NOMO-1 treated with DMSO at 0.1 percent for 48 hours (cell line): ENCODE results near the gene CCDC194.

ENCODE experiments used
- DNase-seq: peaks from one replicate; lab custom pipeline; 2025; ENCODE audit not compliant: unreplicated experiment; lab: John Stamatoyannopoulos, UW

The CCDC194 gene

GRCh38 chr19:17393914-17394313 is at the start of gene CCDC194:
CCDC194 (minus strand) TSS chr19:17394196; CDS start chr19:17394158, 38 bp downstream.
- no peak for DNase-seq

DNA sequence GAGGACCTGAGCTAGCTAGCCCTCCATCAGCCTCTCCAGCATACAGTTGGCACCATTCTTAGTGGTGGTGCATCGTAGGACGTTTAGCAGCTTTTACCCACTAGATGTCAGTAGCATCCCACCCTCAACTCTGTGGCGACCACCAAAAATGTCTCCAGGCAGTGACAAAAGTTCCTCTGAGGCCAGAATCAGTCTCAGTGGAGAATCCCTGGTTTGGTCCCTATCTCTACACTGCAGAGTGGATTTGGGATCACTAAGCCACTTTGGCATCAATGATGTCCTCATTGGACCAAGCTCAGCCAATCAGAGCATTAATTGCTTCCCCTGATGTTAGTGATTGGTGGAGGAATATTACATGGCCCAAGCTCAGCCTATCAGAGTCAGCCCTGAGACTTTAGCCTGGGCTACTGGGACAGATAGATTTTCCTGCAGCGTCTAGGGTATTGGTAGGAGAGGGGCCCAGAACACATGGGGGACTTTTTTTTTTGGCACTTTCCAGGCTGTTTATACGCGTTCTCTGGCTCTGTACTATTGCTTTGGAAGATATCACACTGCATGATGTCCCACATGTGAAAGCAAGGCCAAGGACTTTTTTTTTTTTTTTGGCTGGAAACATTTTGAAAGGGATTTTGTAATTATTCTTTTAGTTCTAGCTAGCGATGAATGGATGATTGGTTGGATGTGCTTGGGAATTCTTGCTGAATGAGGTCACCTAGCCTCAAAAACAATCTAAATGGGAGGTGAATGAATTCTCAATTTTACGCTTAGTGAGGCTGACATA is 47.4 kb upstream of the CCDC194 start:
- peak; percentile 14 for DNase-seq

GRCh38 chr19:17436874-17437267 is 42.9 kb upstream of the CCDC194 start:
- DNase-seq = no peak

GRCh38 chr19:17436094-17436873 is 42.3 kb upstream of the CCDC194 start:
- DNase-seq = no peak

DNA sequence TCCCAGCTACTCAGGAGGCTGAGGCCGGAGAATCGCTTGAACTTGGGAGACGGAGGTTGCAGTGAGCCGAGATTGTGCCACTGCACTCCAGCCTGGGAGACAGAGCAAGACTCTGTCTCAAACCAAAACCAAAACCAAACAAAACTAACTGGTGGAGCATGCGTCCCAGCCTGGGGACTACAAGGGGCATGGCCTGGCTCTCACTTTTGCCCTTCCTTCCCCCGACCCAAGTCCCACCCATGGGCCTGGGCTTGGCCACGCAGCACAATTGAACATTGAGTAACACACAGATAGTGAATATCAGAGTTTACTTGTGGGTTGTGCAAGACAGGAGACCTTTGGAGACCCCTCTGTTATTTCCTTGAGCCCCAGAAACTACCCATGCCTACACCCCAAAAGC is 41.2 kb upstream of the CCDC194 start:
- DNase-seq = no peak

DNA sequence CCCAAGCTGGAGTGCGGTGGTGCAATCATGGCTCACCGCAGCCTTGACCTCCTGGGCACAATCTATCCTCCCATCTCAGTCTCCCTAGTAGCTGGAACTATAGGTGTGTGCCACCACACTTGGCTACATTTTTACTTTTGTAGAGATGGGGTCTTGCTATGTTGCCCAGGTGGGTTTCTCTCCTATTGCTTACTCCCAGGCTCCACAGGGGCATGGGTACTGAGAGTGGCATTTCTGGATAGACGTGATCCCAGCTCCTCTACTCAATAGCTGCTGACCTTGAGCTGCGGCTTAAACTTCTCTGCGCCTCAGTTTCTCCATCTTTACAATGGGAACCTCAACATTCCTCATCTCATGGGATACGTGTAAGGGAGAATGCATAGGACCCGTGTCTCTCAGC is 37.4 kb upstream of the CCDC194 start:
- no peak for DNase-seq

DNA sequence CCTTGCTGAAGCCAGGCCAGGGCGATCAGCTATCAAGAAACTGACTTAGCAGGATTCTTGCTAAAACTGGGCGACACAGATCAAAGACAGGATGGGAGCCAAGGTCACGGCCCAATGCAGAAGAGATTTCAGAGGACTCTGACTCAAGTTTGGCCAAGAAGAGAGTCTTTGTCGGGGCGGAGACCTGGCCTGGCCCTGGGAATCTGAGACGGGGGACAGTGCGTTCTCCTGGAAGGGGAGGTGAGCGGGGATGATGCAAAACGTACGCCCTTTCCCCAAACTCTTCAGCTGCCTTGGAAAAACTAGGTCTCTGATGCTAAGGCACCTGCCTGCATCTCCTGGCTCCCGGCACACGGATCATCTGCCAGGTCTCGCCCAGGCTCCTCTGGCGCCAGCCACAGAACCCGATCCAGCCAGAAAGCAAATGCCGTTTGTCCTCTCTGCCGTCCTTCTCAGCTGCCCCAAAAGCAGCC is 35.7 kb upstream of the CCDC194 start:
- DNase-seq = no peak

- no peak for DNase-seq
These were observed 30.9 kb upstream of the CCDC194 start for GRCh38 chr19:17424743-17425365.

- DNase-seq = no peak
These were observed 29.6 kb upstream of the CCDC194 start for GRCh38 chr19:17423429-17424208.

DNA sequence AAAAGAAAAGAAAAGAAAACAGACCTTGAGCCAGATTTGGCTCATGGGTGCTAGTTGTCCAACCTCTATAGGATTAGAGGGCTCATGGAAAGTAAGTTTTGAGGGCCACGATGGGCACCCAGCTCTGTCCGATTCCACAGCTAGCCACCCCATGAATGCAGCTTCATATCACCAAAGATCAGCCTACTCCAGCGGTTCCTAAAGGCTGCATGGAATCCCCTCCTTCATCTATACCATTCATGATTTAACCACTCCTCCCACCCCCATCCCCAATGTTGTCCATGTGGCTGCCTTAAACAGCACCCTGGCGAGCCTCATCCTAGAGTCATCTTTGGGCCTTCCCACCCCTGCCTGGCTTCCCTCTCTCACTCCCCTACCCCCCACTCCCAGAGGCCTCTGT is 27.9 kb upstream of the CCDC194 start:
- no peak for DNase-seq

- peak; percentile 10 for DNase-seq
These were observed 26.5 kb upstream of the CCDC194 start for GRCh38 chr19:17420475-17420924.

- peak; percentile 95 for DNase-seq
These were observed 25.9 kb upstream of the CCDC194 start, which contains the start of gene MVB12A for GRCh38 chr19:17419621-17420474. MVB12A (plus strand) TSS chr19:17420047; CDS start chr19:17420136, 89 bp downstream.

DNA sequence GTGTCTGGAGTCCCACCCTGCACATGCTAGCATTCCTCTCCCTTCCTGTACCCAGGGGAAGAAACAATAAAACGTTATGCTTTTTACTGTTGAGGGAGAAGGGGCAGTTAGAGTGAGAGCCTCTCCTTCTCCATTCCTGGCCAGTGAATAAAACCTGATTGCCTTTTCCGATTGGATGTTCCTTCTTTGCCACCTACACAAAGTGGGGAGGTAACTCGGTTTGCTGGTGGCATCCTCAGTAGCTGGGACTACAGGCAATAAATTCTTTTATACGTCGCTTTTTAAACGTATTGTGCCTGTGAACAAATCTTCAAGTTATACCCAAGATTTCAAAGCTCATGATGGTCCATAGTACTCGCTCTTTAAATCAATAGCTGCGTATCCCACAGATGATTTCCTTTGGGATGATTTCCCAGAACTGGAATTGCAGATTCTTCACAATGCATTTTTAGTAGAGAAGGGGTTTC is 25.2 kb upstream of the CCDC194 start:
- no peak for DNase-seq

GRCh38 chr19:17418710-17419109 is 24.7 kb upstream of the CCDC194 start:
- no peak for DNase-seq

GRCh38 chr19:17415121-17415520 is 21.1 kb upstream of the CCDC194 start:
- no peak for DNase-seq

- no peak for DNase-seq
These were observed 20.1 kb upstream of the CCDC194 start for GRCh38 chr19:17414097-17414496.

- no peak for DNase-seq
These were observed 17.8 kb upstream of the CCDC194 start for GRCh38 chr19:17411801-17412200.

- DNase-seq = no peak
These were observed 16.0 kb upstream of the CCDC194 start for GRCh38 chr19:17409990-17410389.

GRCh38 chr19:17406887-17407196 is 12.8 kb upstream of the CCDC194 start:
- DNase-seq = no peak
